Measurements from ENCODE around the gene TTC39B. TPM values are rescaled to one million over a fixed set of nuclear protein-coding genes. Genes with fewer than 3 reads are reported as not detected.

The TTC39B gene
- total and polyA plus RNA-seq, 2 of the 8 experiments (the other 6 are each of a cell fraction or from before 2014, with no cell fraction given), result 1.6 to 10.9 TPM

- no peak overlapping the region for H4K8ac ChIP-seq (ENCODE audit: extremely low read depth, insufficient read depth, low read length)
- no peak overlapping the region for H2AFZ ChIP-seq (ENCODE audit: low read length)
- H3K79me2 ChIP-seq (ENCODE audit: control insufficient read depth in 1 of 2, insufficient read depth in 2 of 2, low read length in 2 of 2), result no peaks in the 10 kb centered on the region
- no peak overlapping the region for H2BK5ac ChIP-seq (ENCODE audit: low read depth, low read length)
- no peak overlapping the region for H3K4ac ChIP-seq (replicated peaks; ENCODE audit: insufficient read length, low read depth, low read length)
- FAIRE-seq, result no peak
- no peak for DNase-seq (ENCODE audit: low read depth in 1 of 2, low spot score in 2 of 2)
- H4K20me1 ChIP-seq (replicated peaks in 1 of 2; ENCODE audit: control insufficient read depth in 1 of 2, insufficient read depth in 2 of 2, low read length in 2 of 2), result no peaks in the 10 kb centered on the region
- no peak overlapping the region for H4K5ac ChIP-seq (ENCODE audit: insufficient read length, low read depth, low read length)
- no peaks in the 10 kb centered on the region for H3K9me3 ChIP-seq (ENCODE audit: insufficient read depth in 2 of 2, low read depth in 1 of 2, low read length in 1 of 2)
- no peak overlapping the region for H4K91ac ChIP-seq (replicated peaks; ENCODE audit: insufficient read length, low read length)
- no peaks in the 10 kb centered on the region for H3K23me2 ChIP-seq (ENCODE audit: low read depth, low read length)
- H3K23ac ChIP-seq (ENCODE audit: insufficient read length), result no peak overlapping the region
- no peak overlapping the region for H2AK5ac ChIP-seq (ENCODE audit: low read depth, low read length)
- peaks cover 0 to 3% (median 0%) of the 10 kb centered on the region in 4 experiments; a peak in 2 of 7 replicates for H3K4me1 ChIP-seq (replicated peaks in 1 of 4; ENCODE audit: control insufficient read depth in 3 of 4, insufficient read depth in 4 of 4, low read length in 3 of 4)
- 97% methylated on average over 1 of the region's 1 CpG; no CpG with 5 or more reads in 1 of the 2 experiments for WGBS, 2 experiments (ENCODE audit: extremely low coverage in 1 of 2, insufficient coverage in 1 of 2, insufficient read length in 1 of 2, insufficient replicate concordance in 2 of 2, low coverage in 1 of 2, low lambda C conversion rate in 2 of 2, missing lambda C conversion rate in 1 of 2)
- H2BK20ac ChIP-seq (ENCODE audit: low read length), result no peak overlapping the region
- no peak overlapping the region for H3K9ac ChIP-seq (replicated peaks in 1 of 4; ENCODE audit: extremely low read depth in 1 of 4, low read depth in 3 of 4, low read length in 3 of 4)
- no peak overlapping the region for H3K14ac ChIP-seq (ENCODE audit: insufficient read length)
- H2BK120ac ChIP-seq (replicated peaks; ENCODE audit: low read depth, low read length), result no peak overlapping the region
- no peaks in the 10 kb centered on the region for H3K27me3 ChIP-seq (replicated peaks in 1 of 4; ENCODE audit: control insufficient read depth in 3 of 4, extremely low read depth in 1 of 4, insufficient read depth in 3 of 4, low read length in 3 of 4)
- H2BK12ac ChIP-seq (ENCODE audit: low read depth, low read length), result no peak overlapping the region
- H3K18ac ChIP-seq (ENCODE audit: extremely low read depth, low read length), result no peak overlapping the region
- no peaks in the 10 kb centered on the region for H3K36me3 ChIP-seq (ENCODE audit: control insufficient read depth in 2 of 4, insufficient read depth in 4 of 4, low read length in 3 of 4)
- CTCF ChIA-PET (ENCODE audit: partially characterized antibody), result no interaction called here
- H3K4me2 ChIP-seq (ENCODE audit: insufficient read depth in 1 of 2, low read depth in 2 of 2, low read length in 2 of 2), result no peak overlapping the region
- no peaks in the 10 kb centered on the region; the same call in 1 of the 2 replicates for H3K79me1 ChIP-seq (ENCODE audit: low read depth, low read length)
- H2BK15ac ChIP-seq (ENCODE audit: low read length), result no peak overlapping the region
- POLR2A ChIA-PET (ENCODE audit: partially characterized antibody), result no interaction called here
- H3K56ac ChIP-seq (replicated peaks; ENCODE audit: insufficient read length, low read depth, low read length), result no peak overlapping the region
- H3K4me3 ChIP-seq (ENCODE audit: extremely low read depth in 1 of 4, insufficient read depth in 2 of 4, low read depth in 3 of 4, low read length in 4 of 4), result no peak overlapping the region
- no peak overlapping the region for H3K27ac ChIP-seq (ENCODE audit: low read depth, low read length)
- TF ChIP-seq, protein P1, sequence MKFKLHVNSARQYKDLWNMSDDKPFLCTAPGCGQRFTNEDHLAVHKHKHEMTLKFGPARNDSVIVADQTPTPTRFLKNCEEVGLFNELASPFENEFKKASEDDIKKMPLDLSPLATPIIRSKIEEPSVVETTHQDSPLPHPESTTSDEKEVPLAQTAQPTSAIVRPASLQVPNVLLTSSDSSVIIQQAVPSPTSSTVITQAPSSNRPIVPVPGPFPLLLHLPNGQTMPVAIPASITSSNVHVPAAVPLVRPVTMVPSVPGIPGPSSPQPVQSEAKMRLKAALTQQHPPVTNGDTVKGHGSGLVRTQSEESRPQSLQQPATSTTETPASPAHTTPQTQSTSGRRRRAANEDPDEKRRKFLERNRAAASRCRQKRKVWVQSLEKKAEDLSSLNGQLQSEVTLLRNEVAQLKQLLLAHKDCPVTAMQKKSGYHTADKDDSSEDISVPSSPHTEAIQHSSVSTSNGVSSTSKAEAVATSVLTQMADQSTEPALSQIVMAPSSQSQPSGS (IDR thresholded peaks at IDR 0.05; ENCODE audit: low read length), result no peak
- TF ChIP-seq ZNF274 (IDR thresholded peaks at IDR 0.05; ENCODE audit: borderline replicate concordance, extremely low read depth, low read length) (no peak), EP300 (IDR thresholded peaks at IDR 0.05; ENCODE audit: borderline replicate concordance in 1 of 2, low read depth in 2 of 2, low read length in 2 of 2) (no peak), CBX8 (IDR thresholded peaks at IDR 0.05; ENCODE audit: borderline replicate concordance, low read depth, low read length) (no peak), CHD1 (IDR thresholded peaks at IDR 0.05; ENCODE audit: low read depth, low read length) (no peak), RAD21 (IDR thresholded peaks at IDR 0.05 in 1 of 2, conservative IDR thresholded peaks at IDR 0.05 in 1 of 2; ENCODE audit: low read depth in 2 of 2, low read length in 2 of 2) (no peak), MAFK (IDR thresholded peaks at IDR 0.05; ENCODE audit: low read depth, low read length) (no peak)
- TF ChIP-seq, protein P2, sequence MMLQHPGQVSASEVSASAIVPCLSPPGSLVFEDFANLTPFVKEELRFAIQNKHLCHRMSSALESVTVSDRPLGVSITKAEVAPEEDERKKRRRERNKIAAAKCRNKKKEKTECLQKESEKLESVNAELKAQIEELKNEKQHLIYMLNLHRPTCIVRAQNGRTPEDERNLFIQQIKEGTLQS (IDR thresholded peaks at IDR 0.05; ENCODE audit: insufficient read depth, low read depth, low read length), result no peak
Measured at GRCh38 chr9:15262581-15262980, 44.4 kb downstream of the TTC39B start.

Data from H1 (cell line).